CD14-positive monocyte (primary cell): Measurements from ENCODE around the gene RNF215. TPM values are rescaled to one million over a fixed set of nuclear protein-coding genes. Genes with fewer than 3 reads are reported as not detected.

Experiments
- DNase-seq, 3 donors: peaks; one replicate each; pipeline ENCODE4 v3.0.0-alpha.2; 2011 to 2022
- H2AFZ ChIP-seq: 2 replicates; pipeline ENCODE4 v1.6.0; 2012; ENCODE audit warnings: mild to moderate bottlenecking, low read depth, low read length, inconsistent platforms; ENCODE audit not compliant: insufficient read depth, poor library complexity, severe bottlenecking
- H3K27ac ChIP-seq, 2 donors: 1 replicate in 1 of 2; 2 replicates in 1 of 2; pipeline ENCODE4 v1.5.1; 2012 to 2013; ENCODE audit warnings: low read length in 2 of 2, control low read depth in 1 of 2, inconsistent platforms in 1 of 2, low read depth in 1 of 2, mild to moderate bottlenecking in 1 of 2
- H3K27me3 ChIP-seq, 2 donors: one replicate each; pipeline versions ENCODE4 v1.6.0 to v1.6.1; 2011 to 2013; ENCODE audit warnings: low read length in 2 of 2; ENCODE audit not compliant: control insufficient read depth in 2 of 2, insufficient read depth in 2 of 2
- H3K36me3 ChIP-seq, 2 donors: replicated peaks in 1 of 2; 1 replicate in 1 of 2; 2 replicates in 1 of 2; pipeline versions ENCODE4 v1.5.1 to v1.6.1; 2012 to 2013; ENCODE audit warnings: low read length in 2 of 2, control low read depth in 1 of 2, inconsistent platforms in 1 of 2, mild to moderate bottlenecking in 1 of 2; ENCODE audit not compliant: insufficient read depth in 2 of 2, control insufficient read depth in 1 of 2
- H3K4me1 ChIP-seq, 2 donors: 1 replicate in 1 of 2; 2 replicates in 1 of 2; pipeline versions ENCODE4 v1.5.1 to v1.6.1; 2012 to 2013; ENCODE audit warnings: low read length in 2 of 2, control low read depth in 1 of 2, inconsistent platforms in 1 of 2, mild to moderate bottlenecking in 1 of 2, moderate library complexity in 1 of 2; ENCODE audit not compliant: insufficient read depth in 2 of 2, control insufficient read depth in 1 of 2
- H3K4me2 ChIP-seq: replicated peaks from 2 replicates; pipeline ENCODE3; 2012; ENCODE audit warnings: low read length, moderate library complexity, mild to moderate bottlenecking; ENCODE audit not compliant: poor library complexity, severe bottlenecking; ENCODE audit errors: extremely low read depth
- H3K4me3 ChIP-seq, 3 experiments: fragments of 200-600 bp in 1 of 3; sonication (generic) in 1 of 3; replicated peaks in 1 of 3; 1 replicate in 2 of 3; 2 replicates in 1 of 3; pipeline ENCODE4 v1.5.1; 2011 to 2013; ENCODE audit warnings: low read length in 3 of 3, mild to moderate bottlenecking in 3 of 3, control low read depth in 2 of 3, low read depth in 2 of 3, inconsistent platforms in 1 of 3, moderate library complexity in 1 of 3
- H3K79me2 ChIP-seq: 2 replicates; pipeline ENCODE4 v1.6.0; 2012; ENCODE audit warnings: mild to moderate bottlenecking, control low read depth, inconsistent platforms, low read length, moderate library complexity; ENCODE audit not compliant: insufficient read depth
- H3K9ac ChIP-seq: 2 replicates; pipeline ENCODE4 v1.6.0; 2017; ENCODE audit warnings: low read length, mild to moderate bottlenecking; ENCODE audit not compliant: insufficient read depth, poor library complexity, severe bottlenecking
- H3K9me3 ChIP-seq, 2 donors: replicated peaks in 1 of 2; 1 replicate in 1 of 2; 2 replicates in 1 of 2; pipeline versions ENCODE4 v1.5.1 to v1.6.1; 2012 to 2013; ENCODE audit warnings: low read length in 2 of 2, control low read depth in 1 of 2; ENCODE audit not compliant: control insufficient read depth in 1 of 2, insufficient read depth in 1 of 2
- H4K20me1 ChIP-seq: 2 replicates; pipeline ENCODE4 v1.6.0; 2012; ENCODE audit warnings: mild to moderate bottlenecking, low read length, control low read depth, moderate library complexity; ENCODE audit not compliant: insufficient read depth
- H3K27ac Mint-ChIP-seq, 7 donors: one replicate each; pipeline ENCODE4 v1.8.0; 2020; ENCODE audit warnings: mild to moderate bottlenecking in 7 of 7, mixed read lengths in 7 of 7, moderate library complexity in 6 of 7, inconsistent platforms in 2 of 7
- H3K27me3 Mint-ChIP-seq, 3 donors: one replicate each; pipeline ENCODE4 v1.8.0; 2021 to 2022; ENCODE audit warnings: low read depth in 3 of 3, mild to moderate bottlenecking in 3 of 3, mixed read lengths in 3 of 3, moderate library complexity in 3 of 3, inconsistent platforms in 1 of 3
- H3K36me3 Mint-ChIP-seq, 2 donors: one replicate each; pipeline ENCODE4 v1.8.0; 2020; ENCODE audit warnings: mixed read lengths in 2 of 2, inconsistent platforms in 1 of 2, mild to moderate bottlenecking in 1 of 2
- H3K4me1 Mint-ChIP-seq: one replicate; pipeline ENCODE4 v1.8.0; 2020; ENCODE audit warnings: mild to moderate bottlenecking, mixed read lengths
- H3K4me3 Mint-ChIP-seq, 2 donors: one replicate each; pipeline ENCODE4 v1.8.0; 2020; ENCODE audit warnings: mild to moderate bottlenecking in 2 of 2, mixed read lengths in 2 of 2, moderate library complexity in 1 of 2
- H3K9me3 Mint-ChIP-seq, 7 donors: one replicate each; pipeline ENCODE4 v1.8.0; 2020 to 2022; ENCODE audit warnings: mixed read lengths in 7 of 7, mild to moderate bottlenecking in 6 of 7, moderate library complexity in 6 of 7, inconsistent platforms in 2 of 7
- CTCF ChIP-seq: fragments of 200-600 bp; IDR thresholded peaks from one replicate; pipeline ENCODE4 v1.8.0; 2022; ENCODE audit warnings: antibody characterized with exemption, mild to moderate bottlenecking
- WGBS: methylation state at CpG from one replicate; pipeline ENCODE4 v1.1.5; 2013; ENCODE audit warnings: missing lambda C conversion rate; ENCODE audit not compliant: insufficient coverage; 5-methylcytosine and 5-hydroxymethylcytosine counted together
- intact Hi-C, 2 donors: fragments of 100-400 bp; cut with micrococcal nuclease; formaldehyde crosslinking; loops; one replicate each; pipeline versions ENCODE4 v1.15.0 to v1.15.1; 2023
- polyA plus RNA-seq, 3 donors: library from polyadenylated mRNA; depleted of rRNA in 1 of 3; unstranded in 2 of 3; stranded (reverse) in 1 of 3; fragments of 300-500 nt in 2 of 3; fragments of >200 nt in 1 of 3; fragmentation: Illumina TruSeq in 2 of 3; gene quantifications; 1 replicate in 2 of 3; 2 replicates in 1 of 3; pipeline ENCODE4 v1.2.3, GENCODE V29; 2012 to 2021

Gene RNF215
- polyA plus RNA-seq, 3 donors, result 0.26 to 12.2 (median 0.42) TPM

- Mint-ChIP-seq H3K9me3 (no peaks in the 10 kb centered on the region), H3K4me1 (no peaks in the 10 kb centered on the region), H3K4me3 (no peak overlapping the region), H3K36me3 (peaks cover 14 to 17% of the 10 kb centered on the region in 2 donors), H3K27ac (peak overlapping the region in 1 of 7 donors; percentile 17), H3K27me3 (peaks cover 0 to 6% (median 4%) of the 10 kb centered on the region in 3 donors)
- H2AFZ ChIP-seq, result no peak overlapping the region
- no peaks in the 10 kb centered on the region for H3K9me3 ChIP-seq
- no peak for DNase-seq
- no peaks in the 10 kb centered on the region for H3K4me1 ChIP-seq
- H3K4me3 ChIP-seq, result no peak overlapping the region
- H3K36me3 ChIP-seq, result peaks cover 0 to 28% of the 10 kb centered on the region in 2 donors
- TF ChIP-seq CTCF, result no peak
- H3K27ac ChIP-seq, result no peak overlapping the region
- 100% methylated on average over 4 of the region's 4 CpGs for WGBS
- H3K9ac ChIP-seq, result no peak overlapping the region
- intact Hi-C loops, result no loop called here
- H3K27me3 ChIP-seq, result no peaks in the 10 kb centered on the region
- no peaks in the 10 kb centered on the region for H4K20me1 ChIP-seq
- H3K79me2 ChIP-seq, result no peaks in the 10 kb centered on the region
- H3K4me2 ChIP-seq, result no peak overlapping the region
Observed at GRCh38 chr22:30413001-30413400, 25.8 kb upstream of the RNF215 start.

GRCh38 chr22:30411780-30412179, 24.6 kb upstream of the RNF215 start:
- intact Hi-C loops, result no loop called here
- Histone ChIP-seq H3K27ac (no peak overlapping the region), H3K27me3 (no peaks in the 10 kb centered on the region), H3K79me2 (no peaks in the 10 kb centered on the region), H3K4me2 (no peak overlapping the region), H3K4me3 (no peak overlapping the region), H3K36me3 (peaks cover 0 to 16% of the 10 kb centered on the region in 2 donors), H4K20me1 (no peaks in the 10 kb centered on the region), H3K9me3 (no peaks in the 10 kb centered on the region), H3K9ac (no peak overlapping the region), H3K4me1 (no peaks in the 10 kb centered on the region), H2AFZ (no peak overlapping the region)
- WGBS, result 80% methylated on average over 2 of the region's 3 CpGs
- DNase-seq, result no peak
- Mint-ChIP-seq H3K9me3 (no peaks in the 10 kb centered on the region), H3K27ac (no peak overlapping the region), H3K36me3 (peaks cover 14 to 15% of the 10 kb centered on the region in 2 donors), H3K4me3 (no peak overlapping the region), H3K4me1 (no peaks in the 10 kb centered on the region), H3K27me3 (peaks cover 0 to 6% (median 4%) of the 10 kb centered on the region in 3 donors)
- no peak for TF ChIP-seq CTCF
